ENCODE measurements around the gene PKNOX2. TPM values are rescaled to one million over a fixed set of nuclear protein-coding genes. Genes with fewer than 3 reads are reported as not detected.

Gene PKNOX2
- total RNA-seq, 4 donors from 2014 or later, result 1.5 to 8.2 (median 3.6) TPM

DNA sequence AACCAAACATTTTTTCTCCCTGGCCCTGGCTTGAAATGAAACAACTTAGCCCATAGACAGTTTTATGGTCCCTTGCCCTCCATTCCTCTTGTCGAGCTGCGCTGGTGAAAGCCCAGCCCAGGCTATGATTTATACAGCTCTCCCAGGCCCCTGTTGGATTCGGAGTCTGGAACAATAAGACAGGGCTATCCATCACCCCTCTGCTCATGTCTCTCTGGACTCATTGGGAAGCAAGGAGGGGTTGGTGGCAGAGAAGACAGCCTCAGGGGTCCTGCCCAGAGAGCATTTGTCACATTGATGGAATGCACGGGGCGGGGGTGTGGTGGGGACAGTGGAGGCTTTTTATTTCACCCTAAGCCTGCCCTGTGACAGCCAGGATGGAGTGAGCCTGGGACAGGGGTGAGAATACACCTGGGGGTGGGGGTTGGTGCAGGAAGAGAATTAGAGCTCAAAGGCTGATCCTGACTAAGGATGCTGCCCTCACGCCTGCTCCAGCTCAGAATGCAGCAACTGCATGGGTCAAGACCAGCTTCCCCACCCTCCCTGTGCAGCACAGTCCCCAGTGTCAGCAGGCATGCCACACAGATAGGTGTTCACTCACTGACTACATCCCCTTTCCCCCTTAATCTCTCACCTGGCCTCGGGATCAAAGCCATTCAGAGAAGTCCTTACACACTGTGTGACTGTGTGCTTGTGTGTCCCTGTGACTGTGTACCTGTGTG lies 10.0 kb upstream of the PKNOX2 start:
- TF ChIP-seq EP300 (IDR thresholded peaks at IDR 0.05) (no peak), POLR2A (IDR thresholded peaks at IDR 0.05) (no peak), POLR2AphosphoS5 (IDR thresholded peaks at IDR 0.05) (no peak)
- TF ChIP-seq, protein P1, sequence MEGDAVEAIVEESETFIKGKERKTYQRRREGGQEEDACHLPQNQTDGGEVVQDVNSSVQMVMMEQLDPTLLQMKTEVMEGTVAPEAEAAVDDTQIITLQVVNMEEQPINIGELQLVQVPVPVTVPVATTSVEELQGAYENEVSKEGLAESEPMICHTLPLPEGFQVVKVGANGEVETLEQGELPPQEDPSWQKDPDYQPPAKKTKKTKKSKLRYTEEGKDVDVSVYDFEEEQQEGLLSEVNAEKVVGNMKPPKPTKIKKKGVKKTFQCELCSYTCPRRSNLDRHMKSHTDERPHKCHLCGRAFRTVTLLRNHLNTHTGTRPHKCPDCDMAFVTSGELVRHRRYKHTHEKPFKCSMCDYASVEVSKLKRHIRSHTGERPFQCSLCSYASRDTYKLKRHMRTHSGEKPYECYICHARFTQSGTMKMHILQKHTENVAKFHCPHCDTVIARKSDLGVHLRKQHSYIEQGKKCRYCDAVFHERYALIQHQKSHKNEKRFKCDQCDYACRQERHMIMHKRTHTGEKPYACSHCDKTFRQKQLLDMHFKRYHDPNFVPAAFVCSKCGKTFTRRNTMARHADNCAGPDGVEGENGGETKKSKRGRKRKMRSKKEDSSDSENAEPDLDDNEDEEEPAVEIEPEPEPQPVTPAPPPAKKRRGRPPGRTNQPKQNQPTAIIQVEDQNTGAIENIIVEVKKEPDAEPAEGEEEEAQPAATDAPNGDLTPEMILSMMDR (IDR thresholded peaks at IDR 0.05), result no peak
- H3K36me3 ChIP-seq, result no peaks in the 10 kb centered on the region
- H3K4me1 ChIP-seq, result peaks cover 4% of the 10 kb centered on the region
- H3K4me3 ChIP-seq, result no peak overlapping the region
- no peaks in the 10 kb centered on the region for H3K9me3 ChIP-seq
- WGBS, result 64% methylated on average over 7 of the region's 7 CpGs
- no peak overlapping the region for H3K27ac ChIP-seq
- peak in 1 of 2 donors; percentile 25 for DNase-seq (ENCODE audit: low spot score in 2 of 2)
- peaks cover 14% of the 10 kb centered on the region for H3K27me3 ChIP-seq

DNA sequence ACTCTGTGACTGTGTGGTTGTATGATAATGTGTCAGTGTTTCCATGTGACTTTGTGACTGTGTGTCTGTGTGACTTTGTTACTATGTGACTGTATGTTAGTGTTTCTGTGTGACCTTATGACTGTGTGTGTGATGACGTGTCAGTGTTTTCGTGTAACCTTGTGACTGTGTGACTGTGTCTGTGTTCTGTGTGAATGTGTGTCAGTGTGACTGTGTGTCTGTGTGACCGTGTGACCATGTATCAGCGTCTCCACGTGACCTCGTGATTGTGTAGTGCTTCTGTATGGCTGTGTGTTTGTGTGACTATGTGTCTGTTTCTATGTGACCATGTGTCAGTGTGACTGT lies 9.5 kb upstream of the PKNOX2 start:
- TF ChIP-seq, protein P1 (IDR thresholded peaks at IDR 0.05), result no peak
- no peak for TF ChIP-seq POLR2AphosphoS5 (IDR thresholded peaks at IDR 0.05)
- no peak for TF ChIP-seq POLR2A (IDR thresholded peaks at IDR 0.05)
- no peak for TF ChIP-seq EP300 (IDR thresholded peaks at IDR 0.05)
- peak in 1 of 2 donors; percentile 35 for DNase-seq (ENCODE audit: low spot score in 2 of 2)
- Histone ChIP-seq H3K27ac (no peak overlapping the region), H3K9me3 (no peaks in the 10 kb centered on the region), H3K4me3 (no peak overlapping the region), H3K36me3 (no peaks in the 10 kb centered on the region), H3K4me1 (peaks cover 4% of the 10 kb centered on the region), H3K27me3 (peaks cover 16% of the 10 kb centered on the region)
- WGBS, result 88% methylated on average over 6 of the region's 6 CpGs

DNA sequence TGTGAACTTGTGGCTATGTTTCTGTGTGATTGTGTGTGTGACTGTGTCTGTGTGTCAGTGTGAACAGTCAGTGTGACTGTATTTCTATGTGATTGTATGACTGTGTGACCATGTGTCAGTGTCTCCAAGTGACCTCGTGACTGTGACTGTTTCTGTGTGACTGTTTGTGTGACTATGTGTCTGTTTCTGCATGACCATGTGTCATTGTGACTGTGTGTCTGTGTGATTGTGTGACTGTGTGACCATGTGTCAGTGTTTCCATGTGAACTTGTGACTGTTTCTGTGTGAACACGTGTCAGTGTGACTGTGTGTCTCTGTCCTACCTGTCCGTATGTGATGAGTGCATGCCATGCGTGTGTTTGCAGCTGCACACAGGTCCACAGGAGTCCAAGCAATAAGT lies 8.8 kb upstream of the PKNOX2 start:
- Histone ChIP-seq H3K9me3 (no peaks in the 10 kb centered on the region), H3K27me3 (peaks cover 19% of the 10 kb centered on the region), H3K36me3 (no peaks in the 10 kb centered on the region), H3K4me3 (no peak overlapping the region), H3K27ac (no peak overlapping the region), H3K4me1 (peaks cover 4% of the 10 kb centered on the region)
- 85% methylated on average over 4 of the region's 4 CpGs for WGBS
- TF ChIP-seq, protein P1 (IDR thresholded peaks at IDR 0.05), result no peak
- TF ChIP-seq POLR2AphosphoS5 (IDR thresholded peaks at IDR 0.05) (no peak), POLR2A (IDR thresholded peaks at IDR 0.05) (no peak), EP300 (IDR thresholded peaks at IDR 0.05) (no peak)
- DNase-seq (ENCODE audit: low spot score in 2 of 2), result peak in 1 of 2 donors; percentile 19

DNA sequence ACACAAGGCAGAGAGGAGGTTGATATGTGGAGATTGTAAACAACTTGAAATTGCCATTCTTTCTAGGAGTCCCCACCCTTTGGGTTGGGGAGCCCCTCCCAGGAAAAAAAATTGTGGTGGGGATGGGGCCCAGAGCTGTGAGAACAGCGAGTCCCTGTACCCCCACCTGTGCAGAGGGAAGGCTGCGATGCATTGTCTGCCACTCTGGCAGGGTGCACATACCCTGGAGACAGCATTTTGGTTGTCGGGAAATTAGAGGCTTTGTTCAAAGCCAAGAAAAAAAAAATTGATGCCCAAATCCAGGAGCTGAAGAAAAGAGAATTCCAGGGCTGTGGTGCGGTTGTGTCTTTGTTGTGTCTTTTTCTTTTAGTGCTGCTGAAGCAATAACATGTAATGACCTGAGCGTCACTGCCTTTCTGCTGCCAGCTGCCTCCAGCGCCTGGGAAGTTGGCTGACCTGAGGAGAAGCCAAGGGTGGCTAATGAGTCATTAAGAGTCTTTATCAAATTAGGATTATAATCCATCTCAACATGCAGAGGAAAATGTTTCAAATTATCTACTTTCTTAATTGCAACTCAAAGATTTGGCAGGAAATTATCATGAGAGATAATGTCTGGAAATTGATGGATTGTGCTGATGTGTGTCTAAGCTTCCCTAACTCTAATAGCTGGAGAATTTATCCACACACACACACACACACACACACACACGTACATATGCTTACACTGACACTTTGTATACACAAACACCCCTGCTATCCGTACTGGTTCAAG lies 8.0 kb upstream of the PKNOX2 start:
- WGBS, result 48% methylated on average over 8 of the region's 8 CpGs

DNA sequence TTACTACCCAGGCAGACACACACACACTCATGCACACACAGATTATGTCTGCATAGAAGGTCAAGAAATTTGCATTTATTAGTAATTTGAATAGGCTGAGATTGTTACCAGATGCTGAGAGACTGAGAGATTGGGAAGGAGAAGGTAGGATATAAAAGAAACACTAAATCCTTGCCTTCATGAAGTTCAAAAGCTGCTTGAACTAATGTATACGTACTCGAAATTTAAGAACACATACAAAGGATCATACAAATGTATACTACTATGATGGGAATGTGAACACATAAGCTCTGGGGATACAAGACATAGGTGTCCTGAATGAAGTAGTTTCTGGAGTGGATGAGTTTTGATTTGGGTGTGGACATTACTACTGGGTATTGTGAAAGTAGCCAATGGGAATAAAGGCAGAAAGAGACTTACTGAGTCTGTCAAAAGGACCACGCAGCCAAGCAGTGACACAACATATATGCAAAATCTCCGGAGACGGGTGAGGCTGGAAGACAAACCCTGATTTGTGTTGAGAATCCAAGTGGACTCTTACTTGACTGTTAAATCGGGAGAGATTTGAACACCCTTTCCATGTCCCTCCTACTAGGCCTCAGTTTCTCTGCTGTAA lies 7.3 kb upstream of the PKNOX2 start:
- peak in 1 of 2 donors; percentile 19 for DNase-seq (ENCODE audit: low spot score in 2 of 2)
- no peak overlapping the region for H3K4me3 ChIP-seq
- no peak overlapping the region for H3K27ac ChIP-seq
- peaks cover 4% of the 10 kb centered on the region for H3K4me1 ChIP-seq
- H3K9me3 ChIP-seq, result no peaks in the 10 kb centered on the region
- TF ChIP-seq, protein P1 (IDR thresholded peaks at IDR 0.05), result no peak
- TF ChIP-seq EP300 (IDR thresholded peaks at IDR 0.05) (no peak), POLR2AphosphoS5 (IDR thresholded peaks at IDR 0.05) (no peak), POLR2A (IDR thresholded peaks at IDR 0.05) (no peak)
- 91% methylated on average over 6 of the region's 6 CpGs for WGBS
- H3K36me3 ChIP-seq, result no peaks in the 10 kb centered on the region
- H3K27me3 ChIP-seq, result peaks cover 19% of the 10 kb centered on the region

More for the DNA sequence above, 8.0 kb upstream of the PKNOX2 start:
- Histone ChIP-seq H3K4me3 (no peak overlapping the region), H3K27ac (no peak overlapping the region), H3K9me3 (no peaks in the 10 kb centered on the region), H3K4me1 (peaks cover 4% of the 10 kb centered on the region), H3K27me3 (peaks cover 19% of the 10 kb centered on the region), H3K36me3 (no peaks in the 10 kb centered on the region)
- DNase-seq (ENCODE audit: low spot score in 2 of 2), result peak in 1 of 2 donors; percentile 28
- TF ChIP-seq EP300 (IDR thresholded peaks at IDR 0.05), result no peak
- TF ChIP-seq POLR2AphosphoS5 (IDR thresholded peaks at IDR 0.05), result no peak

All from suprapubic skin (tissue), 4 donors.